ENCODE results near the gene ZNF536.
"Not testable (repeated sequence)": the region's sequence is repeated elsewhere in the genome, so short reads cannot be mapped to it uniquely, and the experiment has no call there.

The ZNF536 gene

GRCh38 chr19:30417166-30417565 lies 45.0 kb downstream of the ZNF536 start:
- DNase-seq (ENCODE audit: low read depth in 2 of 2): not testable (repeated sequence)

GRCh38 chr19:30419568-30420180 lies 47.5 kb downstream of the ZNF536 start:
- DNase-seq (ENCODE audit: low read depth in 2 of 2): no peak

GRCh38 chr19:30420316-30420715 lies 48.1 kb downstream of the ZNF536 start:
- no peak for DNase-seq (ENCODE audit: low read depth in 2 of 2)

- DNase-seq (ENCODE audit: low read depth in 2 of 2): no peak
These were observed 48.7 kb downstream of the ZNF536 start for GRCh38 chr19:30420881-30421280.

GRCh38 chr19:30421571-30421970 lies 49.4 kb downstream of the ZNF536 start:
- DNase-seq (ENCODE audit: low read depth in 2 of 2): no peak

GRCh38 chr19:30423481-30423880 lies 51.3 kb downstream of the ZNF536 start:
- DNase-seq (ENCODE audit: low read depth in 2 of 2): no peak

GRCh38 chr19:30425885-30426838 lies 54.0 kb downstream of the ZNF536 start:
- DNase-seq (ENCODE audit: low read depth in 2 of 2): no peak

- no peak for DNase-seq (ENCODE audit: low read depth in 2 of 2)
These were observed 54.7 kb downstream of the ZNF536 start for GRCh38 chr19:30426864-30427263.

GRCh38 chr19:30428092-30428680 lies 56.0 kb downstream of the ZNF536 start:
- no peak for DNase-seq (ENCODE audit: low read depth in 2 of 2)

- no peak for DNase-seq (ENCODE audit: low read depth in 2 of 2)
These were observed 56.7 kb downstream of the ZNF536 start for GRCh38 chr19:30428844-30429243.

GRCh38 chr19:30430206-30430734 lies 58.1 kb downstream of the ZNF536 start:
- DNase-seq (ENCODE audit: low read depth in 2 of 2): no peak

GRCh38 chr19:30431591-30431990 lies 59.4 kb downstream of the ZNF536 start:
- DNase-seq (ENCODE audit: low read depth in 2 of 2): no peak

- no peak for DNase-seq (ENCODE audit: low read depth in 2 of 2)
These were observed 62.8 kb downstream of the ZNF536 start for GRCh38 chr19:30434797-30435594.

- no peak for DNase-seq (ENCODE audit: low read depth in 2 of 2)
These were observed 65.7 kb downstream of the ZNF536 start for GRCh38 chr19:30437869-30438268.

- no peak for DNase-seq (ENCODE audit: low read depth in 2 of 2)
These were observed 67.1 kb downstream of the ZNF536 start for GRCh38 chr19:30439310-30439709.

- no peak for DNase-seq (ENCODE audit: low read depth in 2 of 2)
These were observed 68.8 kb downstream of the ZNF536 start for GRCh38 chr19:30441011-30441410.

GRCh38 chr19:30442674-30443073 lies 70.5 kb downstream of the ZNF536 start:
- no peak for DNase-seq (ENCODE audit: low read depth in 2 of 2)

GRCh38 chr19:30443531-30444252 lies 71.5 kb downstream of the ZNF536 start:
- no peak for DNase-seq (ENCODE audit: low read depth in 2 of 2)

GRCh38 chr19:30444253-30444671 lies 72.1 kb downstream of the ZNF536 start:
- DNase-seq (ENCODE audit: low read depth in 2 of 2): no peak

- DNase-seq (ENCODE audit: low read depth in 2 of 2): no peak
These were observed 72.6 kb downstream of the ZNF536 start for GRCh38 chr19:30444686-30445232.

- DNase-seq (ENCODE audit: low read depth in 2 of 2): no peak
These were observed 73.2 kb downstream of the ZNF536 start for GRCh38 chr19:30445385-30445784.

Measured in stimulated activated CD4-positive, alpha-beta T cell treated with anti-CD3 and anti-CD28 coated beads, Interleukin-12 subunit alpha, Interleukin-12 subunit beta, amount 100 ng/mL, for 24 hours (primary cell).